GM18498 (cell line): ENCODE measurements around the gene PLEKHM1.

Source experiments
- ATAC-seq: cut with Tn5 transposase; IDR thresholded peaks from one replicate; pipeline ENCODE4 v1.9.1; 2021; ENCODE audit warnings: mild to moderate bottlenecking, moderate library complexity; ENCODE audit not compliant: unreplicated experiment

Gene PLEKHM1

DNA sequence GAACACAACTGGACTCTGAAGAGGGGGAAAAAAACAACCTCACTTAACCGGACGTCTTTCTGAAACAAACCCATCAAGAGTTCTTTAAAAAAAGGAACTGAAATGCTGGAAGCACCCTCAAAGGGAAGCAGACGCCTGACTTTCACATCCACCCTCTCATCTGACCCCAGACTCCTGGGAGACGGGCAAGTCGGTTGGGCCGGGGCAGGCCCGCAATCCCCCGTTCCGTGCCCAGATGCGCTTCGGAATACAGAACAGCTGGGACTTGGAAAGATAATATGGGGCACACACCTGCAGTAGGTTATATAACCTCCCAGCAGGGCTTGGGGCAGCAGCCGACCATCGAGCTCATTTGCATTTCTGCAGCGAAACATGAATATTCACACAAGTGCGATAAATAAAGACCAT, 61.6 kb downstream of the PLEKHM1 start:
- no peak for ATAC-seq

DNA sequence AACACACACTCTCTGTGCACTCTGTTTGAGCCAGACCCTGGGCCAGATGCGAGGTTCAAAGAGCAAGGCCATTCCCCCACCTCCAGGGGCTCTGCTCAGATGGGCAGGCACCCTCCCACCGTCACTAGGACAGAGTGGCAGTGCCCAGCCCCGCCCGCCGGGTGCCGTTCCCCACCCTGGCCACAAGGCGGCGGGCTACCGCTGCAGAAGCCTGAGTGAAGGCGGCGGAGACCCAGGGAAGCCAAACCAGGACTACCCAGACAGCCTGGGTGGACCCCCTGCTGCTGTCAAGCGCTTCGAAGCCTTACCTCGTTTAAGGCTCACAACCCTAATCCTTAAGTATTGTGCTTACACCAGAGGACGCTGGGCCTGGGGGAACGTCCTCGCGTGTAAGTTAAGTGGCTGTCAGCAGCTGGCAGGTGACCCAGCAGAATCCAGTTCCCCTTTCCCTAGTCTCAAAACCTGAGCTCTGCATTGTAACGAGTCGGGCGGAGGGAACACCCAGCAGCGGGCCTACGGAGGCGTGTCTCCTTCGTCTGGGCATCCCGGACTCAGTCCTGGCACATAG, 62.4 kb downstream of the PLEKHM1 start:
- ATAC-seq: peak; percentile 49

DNA sequence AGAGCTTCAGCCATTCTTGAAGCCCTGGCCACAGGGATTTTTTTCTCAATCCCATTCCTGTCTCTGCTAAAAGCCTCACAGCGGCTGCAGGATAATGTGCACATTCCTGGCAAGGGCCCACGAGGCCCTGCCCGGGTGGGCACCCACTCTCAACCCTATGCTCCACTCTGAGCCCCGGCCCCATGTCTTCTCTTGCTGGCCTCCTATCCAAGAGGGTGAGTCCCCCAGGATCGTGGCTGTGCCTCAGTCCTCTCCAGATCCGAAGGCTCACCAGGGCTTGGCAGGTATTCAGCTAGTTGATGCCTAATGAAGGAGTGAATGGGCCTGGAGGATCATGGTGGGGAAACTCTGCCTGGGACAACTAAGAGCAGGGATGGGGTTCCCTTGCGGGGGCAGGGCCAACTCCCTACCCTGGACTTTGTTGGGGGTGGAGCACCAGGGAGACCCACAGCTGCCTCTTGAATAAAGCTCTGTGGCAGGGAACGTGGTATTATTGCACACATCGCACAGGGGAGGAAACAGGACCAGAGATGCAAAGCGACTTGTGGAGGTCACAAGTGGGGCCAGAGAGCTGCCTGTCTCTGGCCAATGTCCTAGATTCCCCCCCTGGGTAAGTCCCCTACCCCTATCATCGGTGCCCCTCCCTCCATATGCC, 63.2 kb downstream of the PLEKHM1 start:
- no peak for ATAC-seq

DNA sequence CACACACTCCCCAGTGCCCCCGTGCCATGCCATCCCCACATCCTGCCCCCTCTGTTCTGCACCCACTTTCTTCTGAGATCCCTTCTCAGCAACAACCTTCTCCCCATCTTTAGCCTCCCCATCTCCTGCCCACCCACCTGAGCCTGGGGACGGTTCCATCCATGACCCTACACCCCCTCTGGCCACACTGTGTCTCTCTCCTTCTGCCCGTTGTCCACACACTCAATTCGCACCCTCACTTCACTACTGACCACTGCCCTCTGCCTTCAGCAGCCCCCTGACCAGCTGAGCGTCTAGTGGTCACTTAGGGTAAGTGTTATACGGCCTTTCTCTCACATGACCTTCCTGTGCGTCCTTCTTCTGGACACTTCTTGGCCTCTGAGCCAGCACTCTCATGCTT, 64.0 kb downstream of the PLEKHM1 start:
- ATAC-seq: no peak

DNA sequence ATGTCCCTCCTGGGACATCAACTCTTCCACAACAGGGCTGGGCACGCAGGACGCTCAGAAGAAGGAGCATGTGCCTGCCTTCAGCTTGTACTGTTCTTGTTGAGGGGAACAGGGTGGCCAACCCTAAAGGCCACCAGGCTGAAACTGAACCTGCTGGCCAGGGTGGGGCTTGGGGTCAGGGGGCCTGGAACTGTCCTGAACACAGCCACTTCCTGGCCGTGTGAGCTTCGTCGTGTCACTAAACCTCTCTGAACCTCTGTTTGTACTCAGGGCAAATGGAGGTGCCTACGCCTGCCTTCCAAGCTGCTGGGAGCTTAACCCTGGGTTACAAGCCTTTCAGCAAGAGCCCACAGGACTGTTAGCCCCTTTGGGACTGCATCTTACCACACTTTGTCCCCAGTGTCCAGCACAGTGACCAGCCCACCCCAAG, 64.5 kb downstream of the PLEKHM1 start:
- no peak for ATAC-seq

DNA sequence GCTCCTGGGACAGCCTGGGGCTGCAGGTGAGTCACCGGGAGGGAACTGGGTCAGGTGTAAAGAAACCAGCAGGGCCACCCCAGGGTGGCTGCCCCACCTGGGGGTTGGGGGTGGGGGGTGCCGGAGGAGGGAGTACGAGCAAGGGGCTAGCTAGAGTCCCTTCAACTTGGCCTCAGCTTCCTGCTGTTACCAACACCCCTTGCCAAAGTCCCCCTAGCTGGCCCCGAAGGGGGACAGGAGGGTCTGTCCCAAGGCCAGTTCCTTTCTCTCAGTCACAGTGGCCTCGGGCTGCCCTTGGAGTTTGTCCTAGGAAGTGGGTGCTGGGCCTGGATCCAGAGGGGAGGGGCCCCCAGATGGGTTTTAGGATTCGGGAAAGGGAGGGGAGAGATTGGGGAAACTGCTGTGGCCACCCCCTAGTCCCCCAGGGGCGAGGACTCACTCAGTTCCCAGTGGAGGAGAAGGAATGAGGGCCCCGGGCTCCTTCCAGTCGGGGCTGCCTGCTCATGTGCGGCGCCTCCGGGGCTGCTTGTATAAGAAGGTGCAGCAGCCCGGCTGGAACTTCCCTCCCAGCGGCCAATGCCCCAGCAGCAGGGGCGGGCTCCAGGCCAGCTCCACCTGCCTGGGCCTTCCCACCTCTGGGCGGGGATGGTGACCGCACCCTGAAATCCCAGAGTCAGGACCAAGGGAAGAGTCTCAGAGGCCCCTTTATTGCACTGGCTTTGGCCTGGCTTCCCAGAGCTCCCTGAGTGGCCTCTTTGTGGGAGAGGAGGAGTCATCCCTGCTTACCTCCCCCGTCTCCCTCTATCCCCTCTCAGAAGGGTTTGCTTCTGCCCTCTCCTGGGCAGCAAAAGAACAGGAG, 65.2 kb downstream of the PLEKHM1 start:
- no peak for ATAC-seq

DNA sequence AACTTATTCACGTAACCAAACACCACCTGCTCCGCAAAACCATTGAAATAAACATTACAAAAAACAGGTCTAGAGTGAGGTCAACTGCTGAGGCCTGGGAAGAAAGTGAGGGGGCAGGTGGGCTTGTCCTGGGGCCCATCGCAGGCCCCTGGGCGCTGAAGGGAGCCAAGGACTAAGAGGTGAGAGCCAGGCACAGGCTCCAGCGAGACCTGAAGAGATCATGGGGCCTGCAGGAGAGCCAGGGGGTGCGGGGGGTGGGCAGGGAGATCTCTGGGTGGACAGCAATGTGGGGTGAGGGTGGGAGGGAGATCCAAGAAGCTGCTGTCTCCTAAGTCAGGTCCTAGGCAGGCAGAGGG, 65.8 kb downstream of the PLEKHM1 start:
- ATAC-seq: no peak

DNA sequence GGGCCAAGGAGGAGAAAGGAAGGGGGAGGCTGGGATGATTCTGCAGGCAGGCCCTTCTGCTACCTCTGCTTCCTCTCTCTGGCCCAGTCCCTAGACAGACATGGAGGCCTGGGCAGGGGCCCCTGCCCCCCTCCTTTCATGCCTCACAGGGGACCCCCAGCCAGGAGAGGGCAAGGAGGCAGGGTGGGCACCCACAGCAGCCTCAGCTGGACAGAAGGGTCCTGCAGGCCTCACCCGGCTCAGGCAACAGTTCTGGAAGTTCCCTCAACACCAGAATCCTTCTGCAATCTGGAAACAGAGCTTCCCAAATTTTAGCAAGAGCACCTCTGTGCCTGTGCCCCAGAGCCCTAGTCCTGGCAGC, 66.6 kb downstream of the PLEKHM1 start:
- no peak for ATAC-seq

DNA sequence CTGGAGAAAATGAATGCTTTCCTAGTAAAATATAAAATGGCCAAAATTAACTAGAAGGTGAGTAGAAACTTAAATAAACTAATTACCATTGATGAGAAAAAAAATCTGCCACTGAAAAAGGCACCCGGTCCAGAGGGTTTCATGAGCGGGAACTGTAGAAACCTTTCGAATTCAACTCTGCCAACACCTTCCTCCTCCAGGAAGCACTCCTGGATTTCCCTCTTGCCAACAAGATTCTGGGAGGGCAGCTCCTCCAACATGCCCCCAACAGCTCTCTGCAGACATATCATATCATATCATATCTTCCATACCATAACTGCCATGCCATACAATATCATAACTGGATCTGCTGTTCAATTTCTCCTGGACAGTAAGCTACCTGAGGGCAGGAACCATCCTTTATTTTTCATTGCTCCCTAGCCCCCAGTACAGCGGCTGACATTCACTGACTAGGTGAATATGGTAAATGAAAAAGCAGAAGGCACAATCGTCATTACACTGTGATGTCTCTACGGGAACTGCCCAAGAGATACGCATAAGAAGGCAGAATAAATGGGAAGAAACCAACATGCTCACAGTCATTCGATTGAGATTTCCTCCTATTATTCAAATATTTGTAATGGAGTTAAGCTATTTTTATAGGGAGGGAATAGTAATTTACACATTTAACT, 67.1 kb downstream of the PLEKHM1 start:
- no peak for ATAC-seq

DNA sequence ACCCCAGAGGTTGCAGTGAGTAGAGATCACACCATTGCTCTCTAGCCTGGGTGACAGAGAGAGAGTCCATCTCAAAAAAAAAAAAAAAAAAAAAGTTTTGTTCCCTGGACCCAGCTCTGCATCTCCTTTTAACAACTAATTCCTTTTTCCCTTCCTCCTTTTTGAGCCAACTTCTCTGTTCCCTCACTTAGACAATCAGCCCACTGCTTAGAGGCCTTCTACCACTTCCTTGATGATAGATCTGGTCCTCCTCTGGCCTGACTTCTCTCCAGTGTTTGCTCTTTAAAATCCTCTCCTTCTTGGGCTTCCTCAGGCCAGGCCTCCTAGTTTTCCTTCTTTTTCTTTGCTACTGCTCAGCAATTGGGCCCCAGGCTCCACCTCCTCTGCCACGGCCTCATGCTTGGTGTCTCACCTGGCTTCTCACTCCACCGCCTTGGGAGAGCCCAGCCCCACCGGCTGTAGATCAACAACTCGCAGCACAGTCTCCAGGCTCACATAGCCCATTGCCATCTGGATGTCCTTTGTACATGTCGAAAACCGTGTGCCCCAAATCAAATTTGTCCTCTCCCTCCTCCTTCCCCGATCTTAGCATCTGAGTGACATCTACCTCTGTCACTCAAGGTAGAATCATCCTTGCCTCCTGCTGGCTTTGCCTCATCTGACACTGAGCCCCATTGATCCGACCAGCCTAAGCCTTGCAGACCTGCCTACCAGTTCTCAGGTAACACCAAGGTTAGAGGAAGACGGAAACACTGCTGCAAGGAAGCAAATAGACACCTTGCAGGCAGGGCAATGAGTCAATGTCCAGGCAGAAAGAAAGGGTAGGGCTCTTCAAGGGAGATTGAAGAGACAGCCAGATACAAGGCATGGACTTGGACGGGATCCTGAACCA, 75.3 kb downstream of the PLEKHM1 start:
- ATAC-seq: no peak

DNA sequence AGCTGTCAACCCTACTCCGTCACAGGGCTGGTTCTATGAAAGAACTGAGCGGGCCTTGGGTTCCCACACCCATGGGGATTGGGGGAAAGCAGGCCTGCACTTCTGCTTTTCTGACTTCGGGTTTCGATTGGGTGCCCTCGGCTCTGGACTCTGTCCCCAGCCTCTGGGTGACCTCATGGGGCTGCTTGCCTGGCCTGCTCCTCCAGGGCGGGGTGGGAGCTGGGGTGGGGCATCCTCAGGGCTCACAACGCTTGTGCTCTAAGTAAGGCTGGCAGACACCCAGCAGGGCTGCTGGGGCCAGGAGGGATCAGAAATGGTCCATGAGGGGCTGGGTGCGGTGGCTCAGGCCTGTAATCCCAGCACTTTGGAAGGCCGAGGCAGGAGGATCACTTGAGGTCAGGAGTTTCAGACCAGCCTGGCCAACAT, 77.0 kb downstream of the PLEKHM1 start:
- ATAC-seq: no peak

DNA sequence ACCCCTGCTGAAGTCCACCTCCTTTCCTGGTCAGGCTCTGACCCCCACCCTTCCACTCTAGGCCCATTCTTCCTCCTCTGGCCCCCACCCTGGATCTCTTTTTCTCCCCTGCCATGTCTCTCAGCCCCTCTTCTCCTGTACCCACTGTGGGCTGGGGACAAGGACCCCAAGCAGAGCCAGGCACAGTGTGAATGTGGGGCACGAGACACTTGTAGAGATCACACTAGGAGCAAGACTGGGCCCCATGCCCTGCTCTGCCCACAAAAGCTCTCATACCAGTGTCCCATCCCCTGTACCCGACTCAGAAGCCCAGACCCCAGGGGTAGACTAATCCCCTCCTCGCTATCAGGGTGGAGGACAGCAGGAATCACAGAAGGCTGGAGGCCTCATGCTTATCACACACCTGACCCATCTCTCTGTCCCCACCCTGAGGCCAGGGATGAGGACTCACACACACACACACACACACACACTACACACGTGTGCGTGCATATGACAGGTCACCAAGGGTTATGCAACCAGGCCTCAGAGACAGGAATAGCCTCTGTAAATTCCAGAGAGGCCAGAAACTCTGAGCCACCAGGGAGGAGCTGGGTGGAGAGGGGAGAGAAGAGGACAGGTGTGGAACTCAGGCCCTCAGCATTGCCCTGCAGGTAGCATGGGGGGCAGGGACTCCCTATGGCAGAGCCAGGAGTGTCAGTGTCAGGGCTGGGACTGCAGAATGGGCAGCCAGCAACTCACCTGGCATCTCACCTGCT, 79.0 kb downstream of the PLEKHM1 start:
- no peak for ATAC-seq

DNA sequence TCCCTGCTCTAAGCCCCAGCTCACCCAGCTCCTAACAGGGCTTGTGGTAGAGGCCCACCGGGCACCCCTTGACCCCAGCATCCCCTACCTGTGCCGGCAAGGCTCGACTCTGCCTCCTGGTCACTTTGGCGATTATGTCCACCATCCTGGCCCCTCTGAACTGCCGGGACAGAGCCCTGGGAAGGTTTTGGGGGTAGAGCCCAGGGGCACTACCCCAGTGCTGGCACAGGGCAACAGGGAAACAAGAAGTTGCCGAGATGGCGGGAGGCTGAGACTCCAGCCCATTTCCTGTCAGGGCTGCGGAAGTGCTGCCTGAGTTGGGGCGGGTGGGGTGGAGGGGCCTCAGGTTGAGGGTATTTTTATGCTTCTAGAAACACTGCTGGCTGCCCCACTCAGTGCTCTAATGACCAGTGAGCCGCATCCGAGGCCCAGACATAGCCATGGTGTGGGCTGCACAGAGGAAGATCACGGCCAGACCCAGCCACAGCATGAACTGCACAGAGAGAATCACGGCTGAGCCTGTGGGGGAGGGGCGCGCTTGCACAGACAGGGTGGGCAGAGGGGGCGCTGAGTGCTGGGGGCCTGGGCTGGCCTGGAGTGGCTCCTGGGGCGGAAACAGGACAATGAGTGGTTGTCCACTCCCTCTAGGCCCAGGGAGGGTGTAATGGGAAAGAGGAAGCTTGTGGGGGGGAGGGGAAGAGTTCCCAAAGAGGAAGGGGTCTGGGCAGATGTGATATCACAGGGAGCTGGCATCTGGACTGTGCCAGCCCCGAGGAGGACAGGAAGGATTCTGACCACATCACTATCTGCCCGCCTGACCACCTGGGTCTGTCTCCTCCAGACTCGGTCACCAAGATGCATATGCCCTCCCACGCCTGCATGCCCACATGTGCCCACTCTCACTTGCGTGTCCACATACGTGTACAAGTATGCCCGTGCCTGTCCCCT, 80.1 kb downstream of the PLEKHM1 start:
- ATAC-seq: peak; percentile 58

DNA sequence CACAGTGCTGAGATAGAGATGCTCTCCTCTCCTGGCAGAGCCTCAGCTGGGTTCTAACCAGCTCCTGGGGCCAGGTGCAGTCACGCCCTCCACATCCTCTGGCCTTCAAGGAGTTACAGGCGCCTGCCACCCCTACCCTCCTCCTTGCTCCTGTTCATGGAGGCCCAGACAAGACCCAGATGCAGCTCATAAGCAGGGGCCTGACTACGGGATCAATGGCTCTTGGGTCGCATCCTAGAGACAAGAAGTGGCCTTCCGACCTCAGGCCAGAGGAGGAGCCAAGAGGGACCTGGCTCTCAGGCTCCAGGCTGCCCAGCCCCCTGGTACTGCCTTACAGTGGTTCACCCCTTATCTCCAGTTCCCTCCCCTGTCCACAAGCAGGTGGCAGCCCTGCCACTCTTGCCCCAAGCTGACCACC, 80.9 kb downstream of the PLEKHM1 start:
- ATAC-seq: peak; percentile 18

DNA sequence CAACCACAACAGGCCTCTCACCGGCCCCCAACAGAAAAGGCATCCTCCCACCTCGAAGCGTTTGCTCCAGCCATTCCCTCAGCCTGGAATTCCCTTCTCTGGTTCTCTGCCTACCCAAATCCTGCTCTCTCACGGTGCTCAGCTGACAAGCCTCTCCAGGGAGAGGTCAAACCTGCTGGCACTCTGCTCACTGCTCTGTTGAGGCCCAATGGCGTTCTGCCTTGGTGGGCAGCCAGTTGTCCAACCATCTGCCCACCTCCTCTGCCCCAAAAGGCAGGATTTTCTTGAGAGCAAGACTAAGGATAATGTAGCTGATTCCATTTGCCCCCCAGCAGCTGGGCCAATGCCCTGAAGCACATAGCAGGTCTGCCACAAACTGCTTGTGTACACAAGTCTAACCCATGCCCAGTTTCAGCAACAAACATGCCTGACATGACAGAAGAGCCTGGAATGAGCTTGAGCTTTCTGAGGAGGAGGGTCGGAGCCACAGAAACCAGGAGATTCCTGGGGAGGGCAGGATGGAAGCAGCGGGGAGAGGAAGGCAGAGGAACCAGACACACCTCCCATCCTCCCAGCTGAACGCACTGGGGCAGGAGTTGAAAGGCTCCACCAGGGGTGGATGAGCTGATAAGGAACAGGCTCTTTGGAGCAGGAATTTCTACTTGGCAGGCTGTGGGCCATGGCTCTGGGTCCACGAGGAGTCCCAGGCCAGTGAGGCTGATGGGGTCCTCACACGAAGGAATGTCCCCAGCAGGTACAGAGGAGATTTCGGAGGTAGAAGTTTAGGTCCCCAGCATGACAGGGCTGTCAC, 81.7 kb downstream of the PLEKHM1 start:
- ATAC-seq: no peak

DNA sequence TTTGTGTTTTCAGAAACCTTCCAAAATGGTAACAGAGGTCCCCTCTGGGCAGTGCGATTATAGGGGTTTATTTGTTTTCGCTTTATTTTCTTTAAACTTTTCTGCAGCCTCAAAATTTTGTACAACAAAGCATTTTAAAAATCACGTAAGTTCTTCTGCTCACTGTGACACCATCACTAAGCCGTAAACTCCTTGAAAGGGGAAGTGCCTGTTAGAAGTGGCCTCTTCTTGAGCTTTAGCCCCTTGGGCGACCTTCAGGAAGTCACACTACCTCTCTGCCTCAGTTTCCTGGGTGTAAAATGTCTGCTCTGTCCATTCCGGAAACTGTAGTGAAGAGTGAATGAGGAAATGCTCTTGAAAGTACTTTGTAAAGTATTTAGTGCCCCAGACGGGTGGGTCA, 84.4 kb downstream of the PLEKHM1 start:
- no peak for ATAC-seq

DNA sequence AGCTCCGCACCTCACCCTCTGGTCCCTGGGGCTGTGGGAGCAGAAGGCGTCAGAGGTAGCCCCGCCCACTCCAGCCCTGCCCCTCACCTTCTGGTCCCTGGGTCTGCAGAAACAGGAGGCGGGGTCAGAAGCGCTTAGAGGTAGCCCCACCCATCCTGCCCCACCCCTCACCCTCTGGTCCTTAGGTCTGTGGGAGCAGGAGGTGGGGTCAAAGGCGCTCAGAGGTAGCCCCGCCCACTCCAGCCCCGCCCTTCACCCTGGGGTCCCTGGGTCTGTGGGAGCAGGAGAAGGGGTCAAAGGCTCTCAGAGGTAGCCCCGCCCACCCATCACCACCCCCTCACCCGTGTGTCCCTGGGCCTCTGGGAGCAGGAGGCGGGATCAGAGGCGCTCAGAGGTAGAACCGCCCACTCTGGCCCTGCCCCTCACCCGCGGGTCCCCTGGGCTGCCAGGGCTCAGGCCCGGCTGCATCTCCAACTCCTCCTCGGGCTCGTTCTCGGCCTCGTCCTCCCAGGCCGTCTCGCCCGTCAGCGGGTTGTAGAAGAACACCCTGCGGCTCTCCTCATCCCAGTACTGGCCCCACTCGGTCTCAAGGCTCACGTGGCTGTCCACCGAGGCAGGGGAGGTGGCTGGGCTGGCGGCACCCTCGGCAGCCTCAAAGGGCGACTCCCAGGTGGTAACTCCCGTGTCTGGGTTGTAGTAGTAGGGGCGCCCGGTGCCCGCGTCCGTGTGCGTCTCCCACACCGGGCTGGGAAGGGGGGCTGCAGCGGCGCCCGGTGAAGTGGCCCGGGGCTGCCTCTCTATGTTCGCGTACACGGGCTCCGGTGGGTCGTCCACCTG, 85.1 kb downstream of the PLEKHM1 start:
- ATAC-seq: no peak
